GM18870 (cell line): ENCODE results near the gene ST3GAL2.
A peak's percentile ranks its signal among the peaks of the same experiment; 100 is the strongest.
"Not testable (repeated sequence)": the region's sequence is repeated elsewhere in the genome, so short reads cannot be mapped to it uniquely, and the experiment has no call there.

ENCODE experiments used
- ATAC-seq: cut with Tn5 transposase; IDR thresholded peaks from one replicate; pipeline ENCODE4 v1.9.1; 2021; ENCODE audit warnings: moderate library complexity; ENCODE audit not compliant: unreplicated experiment

The ST3GAL2 gene

GRCh38 chr16:70388006-70388680, 50.8 kb downstream of the ST3GAL2 start:
- no peak for ATAC-seq

GRCh38 chr16:70386289-70386986, 52.5 kb downstream of the ST3GAL2 start:
- ATAC-seq = not testable (repeated sequence)

GRCh38 chr16:70383421-70383960, 55.4 kb downstream of the ST3GAL2 start:
- no peak for ATAC-seq

DNA sequence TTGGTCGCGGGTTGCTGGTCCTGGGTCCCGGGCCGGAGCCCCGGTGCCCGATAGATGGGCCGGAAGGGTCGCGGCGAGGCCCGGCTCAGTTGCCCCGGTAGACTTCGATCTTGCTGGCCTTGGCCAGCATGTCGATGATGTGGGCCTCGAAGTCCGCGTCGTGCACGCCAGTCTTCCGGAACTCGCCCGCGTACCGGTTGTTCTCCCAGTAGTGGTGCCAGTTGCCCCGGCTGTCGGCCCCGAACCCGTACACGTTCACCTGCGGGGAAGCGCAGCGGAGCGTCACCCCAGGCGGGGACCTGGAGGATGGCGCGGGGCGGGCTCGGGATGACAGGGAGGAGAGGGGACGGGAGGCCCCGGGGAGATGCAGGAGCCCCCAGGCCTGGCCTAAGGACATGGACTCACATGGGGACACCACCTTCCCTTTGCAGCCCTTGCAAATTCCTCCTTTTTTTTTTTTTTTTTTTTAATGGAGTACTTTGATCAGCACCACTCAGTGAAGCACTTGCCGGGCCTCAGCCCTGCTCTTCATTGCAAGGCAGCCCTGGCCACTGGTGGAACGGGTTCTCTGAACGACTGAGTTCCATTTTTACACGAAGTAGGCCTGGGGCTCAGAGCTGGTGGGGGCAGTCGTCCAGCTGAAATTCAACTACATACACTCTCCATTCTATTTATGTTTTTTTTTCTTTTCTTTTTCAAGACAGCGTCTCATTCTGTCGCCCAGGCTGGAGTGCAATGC, 57.1 kb downstream of the ST3GAL2 start:
- ATAC-seq = no peak

DNA sequence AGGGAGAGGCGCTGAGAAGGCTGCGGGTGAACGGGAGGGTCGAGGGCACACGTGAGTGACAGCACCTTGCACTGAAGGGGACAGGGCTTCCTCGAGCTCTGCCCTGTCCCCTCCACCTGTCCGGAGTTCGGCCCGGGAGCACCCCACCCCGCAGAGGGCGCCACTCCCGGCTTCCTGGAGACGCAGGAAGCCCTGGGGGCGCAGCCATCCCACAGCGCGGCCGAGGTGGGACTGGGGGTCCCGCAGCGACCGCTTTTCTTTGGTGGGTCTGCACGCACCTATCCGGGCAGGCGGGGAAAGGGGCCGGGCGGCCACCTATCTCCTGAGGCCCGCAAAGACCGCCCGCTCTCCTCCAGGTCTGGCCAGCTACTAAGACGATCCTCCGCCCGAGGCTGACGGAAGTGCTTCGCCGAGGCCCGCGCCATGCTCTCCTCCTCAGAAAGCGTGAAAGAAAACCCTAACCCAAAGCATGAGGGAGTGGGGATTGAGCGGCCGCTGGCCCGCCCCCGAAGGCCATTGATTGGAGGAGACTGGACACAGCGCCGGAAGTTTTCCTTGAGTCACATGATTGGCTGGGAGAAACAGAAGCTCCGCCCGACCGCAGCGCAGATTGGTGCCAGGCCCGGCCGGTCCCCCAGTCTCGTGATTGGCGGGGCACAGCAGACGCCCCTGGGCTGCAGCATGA, 57.8 kb downstream of the ST3GAL2 start:
- peak; percentile 92 for ATAC-seq

- peak; percentile 19 for ATAC-seq
Observed at GRCh38 chr16:70380248-70380918, 58.5 kb downstream of the ST3GAL2 start.

DNA sequence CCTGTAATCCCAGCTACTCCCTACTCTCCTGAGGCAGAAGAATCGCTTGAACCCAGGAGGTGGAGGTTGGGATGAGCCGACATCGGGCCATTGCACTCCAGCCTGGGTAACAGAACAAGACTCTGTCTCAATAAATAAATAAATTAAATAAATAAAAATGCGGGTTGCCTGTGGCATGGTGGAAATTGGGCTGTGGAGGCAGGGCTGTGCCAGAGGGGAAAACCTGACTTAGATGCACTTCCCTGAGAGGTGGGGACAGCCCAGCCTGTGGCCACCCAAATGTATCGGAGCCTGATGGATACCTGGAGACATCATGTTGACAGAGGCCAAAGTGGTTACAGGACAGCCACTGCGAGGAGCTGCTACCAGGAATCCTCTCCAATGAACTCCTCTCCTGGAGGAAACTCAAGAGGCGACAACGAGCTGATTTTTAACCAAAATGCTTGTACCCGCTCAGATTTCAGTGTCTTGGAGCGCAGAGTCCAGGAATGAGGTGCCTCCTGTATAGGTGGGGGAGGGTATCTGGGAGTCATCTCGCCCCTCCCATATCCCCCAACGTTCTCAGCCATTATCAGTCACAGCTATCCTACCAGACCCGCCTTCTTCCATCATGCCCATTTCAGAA, 59.9 kb downstream of the ST3GAL2 start:
- ATAC-seq = no peak

DNA sequence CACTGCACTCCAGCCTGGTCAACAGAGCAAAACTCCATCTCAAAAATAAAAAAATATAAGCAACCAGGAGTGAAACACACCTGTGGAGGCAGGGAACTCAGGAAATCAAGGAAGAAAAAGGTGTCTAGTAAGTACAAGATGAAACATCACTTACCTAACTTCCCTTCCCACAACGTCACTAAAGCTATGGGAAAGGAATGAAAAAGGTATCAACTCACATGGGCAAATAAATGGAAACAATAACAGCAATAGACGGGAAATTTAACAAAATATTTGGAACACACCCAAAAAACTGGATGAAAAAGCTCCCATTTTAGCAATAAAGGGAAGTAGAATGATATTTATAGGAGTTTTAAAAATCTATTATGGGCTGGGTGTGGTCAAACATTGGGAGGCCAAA, 61.1 kb downstream of the ST3GAL2 start:
- ATAC-seq = no peak

GRCh38 chr16:70375636-70376611, 63.0 kb downstream of the ST3GAL2 start:
- no peak for ATAC-seq

- no peak for ATAC-seq
Observed at GRCh38 chr16:70374213-70374612, 64.7 kb downstream of the ST3GAL2 start.

DNA sequence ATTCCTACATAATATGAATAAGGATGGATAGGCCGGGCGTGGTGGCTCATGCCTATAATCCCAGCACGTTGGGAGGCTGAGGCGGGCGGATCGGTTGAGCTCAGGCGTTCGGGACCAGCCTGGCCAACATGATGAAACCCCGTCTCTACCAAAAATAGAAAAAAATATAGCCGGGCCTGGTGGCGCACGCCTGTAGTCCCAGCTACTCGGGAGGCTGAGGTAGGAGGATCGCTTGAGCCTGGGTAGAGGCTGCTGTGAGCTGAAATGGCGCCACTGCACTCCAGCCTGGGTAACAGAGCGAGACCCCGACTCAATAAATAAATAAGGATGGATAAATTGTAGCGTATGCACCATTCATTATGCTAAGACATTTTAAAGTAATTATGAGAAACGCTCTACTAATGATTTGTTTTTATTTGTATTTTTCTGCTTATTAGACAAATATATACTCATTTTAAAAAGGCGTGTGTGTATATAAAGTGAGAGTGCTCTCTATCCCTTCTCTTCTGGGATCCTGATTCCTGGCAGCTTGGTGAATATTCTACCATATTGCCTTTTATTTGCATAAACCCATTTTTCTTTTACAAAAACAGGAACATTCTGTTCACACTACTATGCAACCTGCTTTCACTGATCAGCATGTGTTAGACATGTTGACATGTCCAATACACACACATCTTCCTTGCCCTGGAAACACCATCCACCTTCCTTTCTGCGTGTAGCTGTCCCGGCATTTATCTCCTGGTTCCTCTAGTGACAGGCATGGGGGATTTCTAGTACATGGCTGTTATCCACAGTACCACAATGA, 65.8 kb downstream of the ST3GAL2 start:
- no peak for ATAC-seq

GRCh38 chr16:70370924-70371323, 68.0 kb downstream of the ST3GAL2 start:
- no peak for ATAC-seq

- ATAC-seq = not testable (repeated sequence)
Observed at GRCh38 chr16:70370145-70370544, 68.8 kb downstream of the ST3GAL2 start.

GRCh38 chr16:70364399-70364798, 74.5 kb downstream of the ST3GAL2 start:
- ATAC-seq = no peak

GRCh38 chr16:70359552-70359951, 79.3 kb downstream of the ST3GAL2 start:
- ATAC-seq = no peak

- no peak for ATAC-seq
Observed at GRCh38 chr16:70349783-70350182, 89.1 kb downstream of the ST3GAL2 start.

- ATAC-seq = no peak
Observed at GRCh38 chr16:70348991-70349390, 89.9 kb downstream of the ST3GAL2 start.

DNA sequence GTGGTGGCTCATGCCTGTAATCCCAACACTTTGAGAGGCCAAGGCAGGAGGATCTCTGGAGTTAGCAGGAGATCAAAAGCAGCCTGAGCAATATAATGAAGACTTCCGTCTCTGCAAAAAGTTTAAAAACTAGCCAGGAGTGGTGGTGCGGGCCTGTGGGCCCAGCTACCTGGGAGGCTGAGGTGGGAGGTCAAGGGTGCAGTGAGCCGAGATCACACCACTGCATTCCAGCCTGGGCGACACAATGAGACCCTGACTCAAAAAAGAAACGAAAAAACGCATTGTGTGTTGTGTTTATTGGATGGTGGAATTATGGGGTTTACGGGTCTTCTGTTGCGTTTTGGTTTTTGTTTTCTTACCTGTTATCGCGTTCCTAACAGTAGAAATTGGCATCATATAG, 93.1 kb downstream of the ST3GAL2 start:
- no peak for ATAC-seq
